A673 (cell line): ENCODE data around the gene PDE8B.

Experiments used
- EZH2 ChIP-seq: fragments of 200-600 bp; sonication (generic); IDR thresholded peaks from 2 replicates; pipeline ENCODE4 v1.6.1; 2017; ENCODE audit warnings: borderline replicate concordance, low read depth, mild to moderate bottlenecking, mixed read lengths, antibody characterized with exemption, low read length; ENCODE audit not compliant: poor library complexity, severe bottlenecking
- TF ChIP-seq, protein P1 (sequence below): fragments of 300-800, 200-600 bp; sonication (generic); conservative IDR thresholded peaks from 2 replicates; pipeline ENCODE4 v1.5.1; 2017; ENCODE audit warnings: low read depth, mild to moderate bottlenecking, antibody characterized with exemption, low read length, moderate library complexity, mixed read lengths

DNA sequence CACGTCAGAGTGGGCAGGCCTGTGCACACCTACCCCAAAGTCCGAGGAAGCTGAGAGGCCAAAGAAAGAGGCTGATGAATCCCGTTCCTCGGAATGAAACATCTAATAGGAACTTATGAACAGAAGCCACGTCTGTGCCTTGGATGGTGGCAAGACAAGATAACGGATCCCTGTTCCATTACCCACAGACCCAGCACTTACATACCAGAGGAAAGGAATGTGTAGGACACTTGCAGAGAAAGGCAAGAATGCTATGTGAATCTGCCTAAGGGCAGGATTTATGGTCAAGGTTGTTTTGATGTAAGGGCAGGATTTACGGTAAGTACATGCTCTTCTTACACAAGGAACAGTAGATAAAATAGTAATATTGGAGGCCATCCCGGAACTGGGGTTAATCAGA lies 188.4 kb downstream of the PDE8B start:
- TF ChIP-seq, protein P1, sequence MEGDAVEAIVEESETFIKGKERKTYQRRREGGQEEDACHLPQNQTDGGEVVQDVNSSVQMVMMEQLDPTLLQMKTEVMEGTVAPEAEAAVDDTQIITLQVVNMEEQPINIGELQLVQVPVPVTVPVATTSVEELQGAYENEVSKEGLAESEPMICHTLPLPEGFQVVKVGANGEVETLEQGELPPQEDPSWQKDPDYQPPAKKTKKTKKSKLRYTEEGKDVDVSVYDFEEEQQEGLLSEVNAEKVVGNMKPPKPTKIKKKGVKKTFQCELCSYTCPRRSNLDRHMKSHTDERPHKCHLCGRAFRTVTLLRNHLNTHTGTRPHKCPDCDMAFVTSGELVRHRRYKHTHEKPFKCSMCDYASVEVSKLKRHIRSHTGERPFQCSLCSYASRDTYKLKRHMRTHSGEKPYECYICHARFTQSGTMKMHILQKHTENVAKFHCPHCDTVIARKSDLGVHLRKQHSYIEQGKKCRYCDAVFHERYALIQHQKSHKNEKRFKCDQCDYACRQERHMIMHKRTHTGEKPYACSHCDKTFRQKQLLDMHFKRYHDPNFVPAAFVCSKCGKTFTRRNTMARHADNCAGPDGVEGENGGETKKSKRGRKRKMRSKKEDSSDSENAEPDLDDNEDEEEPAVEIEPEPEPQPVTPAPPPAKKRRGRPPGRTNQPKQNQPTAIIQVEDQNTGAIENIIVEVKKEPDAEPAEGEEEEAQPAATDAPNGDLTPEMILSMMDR = no peak
- no peak for TF ChIP-seq EZH2
